HEK293 (cell line): ENCODE results near the gene CAB39.

ENCODE experiments used
- CTCF ChIA-PET: fragments of 350-600 bp; formaldehyde crosslinking; extraction: SDS; loops from one replicate; lab custom pipeline; 2021; ENCODE audit warnings: antibody characterized with exemption; lab: Yijun Ruan, JAX
- POLR2A ChIA-PET: fragments of 300-600 bp; formaldehyde crosslinking; extraction: SDS; loops from one replicate; lab custom pipeline; 2020; ENCODE audit warnings: antibody characterized with exemption, inconsistent platforms; lab: Yijun Ruan, JAX
- H3K27ac ChIP-seq: fragments of 200-500 bp; sonication (Bioruptor generic); 2 replicates; pipeline ENCODE4 v1.5.1; 2014; ENCODE audit warnings: low read depth, low read length, control low read depth, inconsistent platforms; ENCODE audit errors: extremely low read depth
- H3K36me3 ChIP-seq, 2 experiments: fragments of 200-500 bp in 1 of 2; sonication (Bioruptor generic) in 1 of 2; 1 replicate in 1 of 2; 2 replicates in 1 of 2; pipeline ENCODE4 v1.5.1; 2014 to 2017; ENCODE audit warnings: inconsistent platforms in 2 of 2, low read length in 2 of 2; ENCODE audit not compliant: control insufficient read depth in 2 of 2, insufficient read depth in 1 of 2
- H3K4me1 ChIP-seq: fragments of 200-500 bp; sonication (Bioruptor generic); 2 replicates; pipeline ENCODE4 v1.5.1; 2014; ENCODE audit warnings: mild to moderate bottlenecking, low read length, inconsistent platforms; ENCODE audit not compliant: control insufficient read depth, insufficient read depth
- H3K4me3 ChIP-seq: 2 replicates; pipeline ENCODE4 v1.5.1; 2011; ENCODE audit warnings: low read depth, mild to moderate bottlenecking, control low read depth, low read length, moderate library complexity
- H3K9me3 ChIP-seq: fragments of 200-500 bp; sonication (Bioruptor generic); 2 replicates; pipeline ENCODE4 v1.5.1; 2014; ENCODE audit warnings: low read depth, low read length, inconsistent platforms; ENCODE audit not compliant: control insufficient read depth, insufficient read depth
- FEZF1 ChIP-seq: fragments of 450-650 bp; formaldehyde crosslinking; IDR thresholded peaks from 2 replicates; pipeline ENCODE4 v1.5.1; 2016; ENCODE audit warnings: missing biosample characterization, missing genetic modification characterization
- SP3 ChIP-seq: fragments of 450-650 bp; formaldehyde crosslinking; IDR thresholded peaks from 2 replicates; pipeline ENCODE4 v1.5.1; 2016; ENCODE audit warnings: missing biosample characterization, missing genetic modification characterization
- ZNF146 ChIP-seq: fragments of 450-650 bp; formaldehyde crosslinking; IDR thresholded peaks from 2 replicates; pipeline ENCODE4 v1.5.1; 2016; ENCODE audit warnings: missing biosample characterization, missing genetic modification characterization
- ZNF223 ChIP-seq: fragments of 450-650 bp; formaldehyde crosslinking; IDR thresholded peaks from 2 replicates; pipeline ENCODE4 v1.5.1; 2016; ENCODE audit warnings: missing biosample characterization, missing genetic modification characterization
- ZNF354C ChIP-seq: fragments of 450-650 bp; formaldehyde crosslinking; IDR thresholded peaks from 2 replicates; pipeline ENCODE4 v1.5.1; 2016; ENCODE audit warnings: missing biosample characterization, missing genetic modification characterization, low read depth, borderline replicate concordance
- ZNF529 ChIP-seq: fragments of 450-650 bp; formaldehyde crosslinking; IDR thresholded peaks from 2 replicates; pipeline ENCODE4 v1.5.1; 2017; ENCODE audit warnings: missing genetic modification characterization, missing biosample characterization; ENCODE audit not compliant: insufficient replicate concordance
- ZNF585B ChIP-seq: fragments of 450-650 bp; formaldehyde crosslinking; IDR thresholded peaks from 2 replicates; pipeline ENCODE4 v1.5.1; 2016; ENCODE audit warnings: missing biosample characterization, missing genetic modification characterization
- ZNF777 ChIP-seq: fragments of 450-650 bp; formaldehyde crosslinking; IDR thresholded peaks from 2 replicates; pipeline ENCODE4 v1.5.1; 2017; ENCODE audit warnings: missing biosample characterization, missing genetic modification characterization, borderline replicate concordance
- TF ChIP-seq, protein P1 (sequence below): fragments of 450-650 bp; formaldehyde crosslinking; IDR thresholded peaks from 2 replicates; pipeline ENCODE4 v1.5.1; 2016; ENCODE audit warnings: missing biosample characterization, missing genetic modification characterization
- TF ChIP-seq, protein P2 (sequence below): fragments of 450-650 bp; formaldehyde crosslinking; IDR thresholded peaks from 2 replicates; pipeline ENCODE4 v1.5.1; 2017; ENCODE audit warnings: missing biosample characterization, missing genetic modification characterization
- TF ChIP-seq, protein P3 (sequence below): fragments of 450-650 bp; formaldehyde crosslinking; IDR thresholded peaks from 2 replicates; pipeline ENCODE4 v1.5.1; 2016; ENCODE audit warnings: missing biosample characterization, missing genetic modification characterization
- TF ChIP-seq, protein P4 (sequence below): fragments of 450-650 bp; formaldehyde crosslinking; IDR thresholded peaks from 2 replicates; pipeline ENCODE4 v1.5.1; 2016; ENCODE audit warnings: missing biosample characterization, missing genetic modification characterization

Gene CAB39

DNA sequence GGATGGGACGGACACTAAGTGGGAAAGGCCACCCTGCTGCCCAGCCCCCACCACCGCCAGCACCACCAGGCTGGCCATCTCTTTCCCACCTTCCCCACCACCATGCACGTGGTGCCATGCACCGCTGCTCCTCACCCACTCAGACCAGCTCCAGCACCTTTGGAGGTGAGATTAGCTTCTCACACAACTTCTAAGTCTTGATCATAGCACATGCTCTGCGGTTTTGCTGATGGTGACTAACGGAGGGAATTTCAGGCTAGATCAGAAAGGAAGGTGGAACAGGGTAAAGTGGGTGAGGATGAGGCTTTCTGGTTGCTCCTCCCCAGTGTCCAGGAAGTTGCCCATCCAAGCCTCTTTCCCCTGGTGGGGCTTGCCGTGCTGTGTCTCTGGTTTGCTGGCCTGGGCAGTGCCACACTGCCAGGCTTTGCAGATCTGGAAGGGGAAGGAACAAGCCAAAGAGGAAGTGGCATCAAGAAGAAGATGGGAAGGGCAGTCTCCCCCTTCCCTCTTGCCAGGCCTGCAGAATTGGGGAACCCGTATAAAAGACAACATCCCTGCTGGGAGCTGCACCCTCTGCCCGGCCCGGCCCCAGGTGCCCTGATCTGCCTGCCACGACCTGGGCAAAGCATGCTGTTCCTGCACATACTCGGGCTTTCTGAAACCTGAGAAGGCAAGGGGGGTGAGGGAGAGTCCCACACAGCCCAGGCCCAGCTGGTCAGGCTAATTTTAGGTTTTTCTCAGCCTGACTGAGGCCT, 44.3 kb upstream of the CAB39 start:
- H3K4me1 ChIP-seq = no peaks in the 10 kb centered on the region
- TF ChIP-seq ZNF223 (tag by site-specific recombination) (no peak), ZNF354C (tag by site-specific recombination) (no peak), ZNF146 (tag by site-specific recombination) (no peak), ZNF777 (tag by site-specific recombination) (no peak)
- TF ChIP-seq, protein P1, sequence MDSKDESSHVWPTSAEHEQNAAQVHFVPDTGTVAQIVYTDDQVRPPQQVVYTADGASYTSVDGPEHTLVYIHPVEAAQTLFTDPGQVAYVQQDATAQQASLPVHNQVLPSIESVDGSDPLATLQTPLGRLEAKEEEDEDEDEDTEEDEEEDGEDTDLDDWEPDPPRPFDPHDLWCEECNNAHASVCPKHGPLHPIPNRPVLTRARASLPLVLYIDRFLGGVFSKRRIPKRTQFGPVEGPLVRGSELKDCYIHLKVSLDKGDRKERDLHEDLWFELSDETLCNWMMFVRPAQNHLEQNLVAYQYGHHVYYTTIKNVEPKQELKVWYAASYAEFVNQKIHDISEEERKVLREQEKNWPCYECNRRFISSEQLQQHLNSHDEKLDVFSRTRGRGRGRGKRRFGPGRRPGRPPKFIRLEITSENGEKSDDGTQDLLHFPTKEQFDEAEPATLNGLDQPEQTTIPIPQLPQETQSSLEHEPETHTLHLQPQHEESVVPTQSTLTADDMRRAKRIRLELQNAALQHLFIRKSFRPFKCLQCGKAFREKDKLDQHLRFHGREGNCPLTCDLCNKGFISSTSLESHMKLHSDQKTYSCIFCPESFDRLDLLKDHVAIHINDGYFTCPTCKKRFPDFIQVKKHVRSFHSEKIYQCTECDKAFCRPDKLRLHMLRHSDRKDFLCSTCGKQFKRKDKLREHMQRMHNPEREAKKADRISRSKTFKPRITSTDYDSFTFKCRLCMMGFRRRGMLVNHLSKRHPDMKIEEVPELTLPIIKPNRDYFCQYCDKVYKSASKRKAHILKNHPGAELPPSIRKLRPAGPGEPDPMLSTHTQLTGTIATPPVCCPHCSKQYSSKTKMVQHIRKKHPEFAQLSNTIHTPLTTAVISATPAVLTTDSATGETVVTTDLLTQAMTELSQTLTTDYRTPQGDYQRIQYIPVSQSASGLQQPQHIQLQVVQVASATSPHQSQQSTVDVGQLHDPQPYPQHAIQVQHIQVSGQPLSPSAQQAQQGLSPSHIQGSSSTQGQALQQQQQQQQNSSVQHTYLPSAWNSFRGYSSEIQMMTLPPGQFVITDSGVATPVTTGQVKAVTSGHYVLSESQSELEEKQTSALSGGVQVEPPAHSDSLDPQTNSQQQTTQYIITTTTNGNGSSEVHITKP (tag by site-specific recombination) = peak; percentile 32; the same call in 1 of the 2 replicates
- TF ChIP-seq, protein P2, sequence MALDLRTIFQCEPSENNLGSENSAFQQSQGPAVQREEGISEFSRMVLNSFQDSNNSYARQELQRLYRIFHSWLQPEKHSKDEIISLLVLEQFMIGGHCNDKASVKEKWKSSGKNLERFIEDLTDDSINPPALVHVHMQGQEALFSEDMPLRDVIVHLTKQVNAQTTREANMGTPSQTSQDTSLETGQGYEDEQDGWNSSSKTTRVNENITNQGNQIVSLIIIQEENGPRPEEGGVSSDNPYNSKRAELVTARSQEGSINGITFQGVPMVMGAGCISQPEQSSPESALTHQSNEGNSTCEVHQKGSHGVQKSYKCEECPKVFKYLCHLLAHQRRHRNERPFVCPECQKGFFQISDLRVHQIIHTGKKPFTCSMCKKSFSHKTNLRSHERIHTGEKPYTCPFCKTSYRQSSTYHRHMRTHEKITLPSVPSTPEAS (tag by site-specific recombination) = no peak
- TF ChIP-seq, protein P3, sequence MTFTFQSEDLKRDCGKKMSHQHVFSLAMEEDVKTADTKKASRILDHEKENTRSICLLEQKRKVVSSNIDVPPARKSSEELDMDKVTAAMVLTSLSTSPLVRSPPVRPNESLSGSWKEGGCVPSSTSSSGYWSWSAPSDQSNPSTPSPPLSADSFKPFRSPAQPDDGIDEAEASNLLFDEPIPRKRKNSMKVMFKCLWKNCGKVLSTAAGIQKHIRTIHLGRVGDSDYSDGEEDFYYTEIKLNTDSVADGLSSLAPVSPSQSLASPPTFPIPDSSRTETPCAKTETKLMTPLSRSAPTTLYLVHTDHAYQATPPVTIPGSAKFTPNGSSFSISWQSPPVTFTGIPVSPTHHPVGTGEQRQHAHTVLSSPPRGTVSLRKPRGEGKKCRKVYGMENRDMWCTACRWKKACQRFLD (tag by site-specific recombination) = no peak
- no peaks in the 10 kb centered on the region for H3K9me3 ChIP-seq
- no peak overlapping the region for H3K27ac ChIP-seq
- no peak overlapping the region for H3K4me3 ChIP-seq
- POLR2A ChIA-PET = no interaction called here
- no peaks in the 10 kb centered on the region for H3K36me3 ChIP-seq
- CTCF ChIA-PET = interaction anchor here (0.6 to 1.8 kb wide), 3 partner anchors 46 to 94 kb away, joined by 3 to 5 read pairs (median 3); no protein-coding TSS in a partner anchor

DNA sequence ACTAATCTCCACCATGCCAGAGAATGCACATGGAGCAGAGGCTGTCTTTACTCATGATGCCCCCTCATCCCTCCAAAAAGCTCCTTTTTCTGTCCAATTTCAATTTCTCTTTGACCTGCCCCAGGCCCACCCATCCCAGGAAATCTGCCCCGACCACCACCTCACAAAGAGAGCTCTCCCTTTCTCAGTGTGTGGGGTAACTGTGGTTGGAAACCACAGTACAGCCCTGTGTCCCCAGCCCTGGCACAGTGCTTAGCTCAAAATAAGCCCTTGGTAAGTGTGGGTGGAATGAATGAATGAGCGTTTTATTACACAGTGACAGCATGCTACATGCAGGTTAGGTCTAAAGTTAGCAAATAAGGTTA, 43.7 kb upstream of the CAB39 start:
- H3K4me3 ChIP-seq = no peak overlapping the region
- POLR2A ChIA-PET = no interaction called here
- CTCF ChIA-PET = interaction anchor here (1.0 to 1.8 kb wide), 3 partner anchors 45 to 130 kb away, joined by 3 to 5 read pairs (median 3); no protein-coding TSS in a partner anchor
- H3K36me3 ChIP-seq = no peaks in the 10 kb centered on the region
- no peaks in the 10 kb centered on the region for H3K4me1 ChIP-seq
- no peak overlapping the region for H3K27ac ChIP-seq
- H3K9me3 ChIP-seq = no peaks in the 10 kb centered on the region
- no peak for TF ChIP-seq SP3 (tag by site-specific recombination)
- TF ChIP-seq ZNF585B (tag by site-specific recombination) = no peak
- no peak for TF ChIP-seq ZNF529 (tag by site-specific recombination)
- TF ChIP-seq FEZF1 (tag by site-specific recombination) = no peak
- TF ChIP-seq, protein P4, sequence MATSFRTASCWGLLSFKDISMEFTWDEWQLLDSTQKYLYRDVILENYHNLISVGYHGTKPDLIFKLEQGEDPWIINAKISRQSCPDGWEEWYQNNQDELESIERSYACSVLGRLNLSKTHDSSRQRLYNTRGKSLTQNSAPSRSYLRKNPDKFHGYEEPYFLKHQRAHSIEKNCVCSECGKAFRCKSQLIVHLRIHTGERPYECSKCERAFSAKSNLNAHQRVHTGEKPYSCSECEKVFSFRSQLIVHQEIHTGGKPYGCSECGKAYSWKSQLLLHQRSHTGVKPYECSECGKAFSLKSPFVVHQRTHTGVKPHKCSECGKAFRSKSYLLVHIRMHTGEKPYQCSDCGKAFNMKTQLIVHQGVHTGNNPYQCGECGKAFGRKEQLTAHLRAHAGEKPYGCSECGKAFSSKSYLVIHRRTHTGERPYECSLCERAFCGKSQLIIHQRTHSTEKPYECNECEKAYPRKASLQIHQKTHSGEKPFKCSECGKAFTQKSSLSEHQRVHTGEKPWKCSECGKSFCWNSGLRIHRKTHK (tag by site-specific recombination) = no peak
